HUES64 (cell line): ENCODE data around the gene USP35. TPM values are rescaled to one million over a fixed set of nuclear protein-coding genes. Genes with fewer than 3 reads are reported as not detected.

Source experiments
- H3K27ac ChIP-seq: 2 replicates; pipeline ENCODE4 v1.7.0; 2013; ENCODE audit warnings: low read depth, low read length, inconsistent platforms
- H3K27me3 ChIP-seq: 2 replicates; pipeline ENCODE4 v1.6.1; 2013; ENCODE audit warnings: mild to moderate bottlenecking, low read length; ENCODE audit not compliant: insufficient read depth
- H3K36me3 ChIP-seq: 2 replicates; pipeline ENCODE4 v1.6.1; 2013; ENCODE audit warnings: mild to moderate bottlenecking, low read length; ENCODE audit not compliant: insufficient read depth
- H3K4me1 ChIP-seq: 2 replicates; pipeline ENCODE4 v1.6.1; 2013; ENCODE audit warnings: mild to moderate bottlenecking, low read length, moderate library complexity; ENCODE audit not compliant: insufficient read depth
- H3K4me3 ChIP-seq: 2 replicates; pipeline ENCODE4 v1.5.1; 2013; ENCODE audit warnings: mild to moderate bottlenecking, low read length, moderate library complexity
- H3K9ac ChIP-seq: 2 replicates; pipeline ENCODE4 v1.6.1; 2013; ENCODE audit warnings: mild to moderate bottlenecking, low read depth, low read length
- H3K9me3 ChIP-seq: 2 replicates; pipeline ENCODE4 v1.6.1; 2013; ENCODE audit warnings: low read depth, low read length; ENCODE audit not compliant: insufficient read depth
- WGBS: fragments of 150-250, 120-280 bp; methylation state at CpG from one replicate; pipeline ENCODE4 v1.1.7; 2013; ENCODE audit warnings: missing lambda C conversion rate; 5-methylcytosine and 5-hydroxymethylcytosine counted together
- polyA plus RNA-seq, 2 experiments: library from polyadenylated mRNA; stranded (reverse); fragments of 50-300 nt; gene quantifications; one replicate each; pipeline ENCODE4 v1.2.3, GENCODE V29; 2013

USP35 gene
- 3.5 TPM for polyA plus RNA-seq (2013, experiment 1 of 2)
- polyA plus RNA-seq (2013, experiment 2 of 2), result 4.4 TPM

DNA sequence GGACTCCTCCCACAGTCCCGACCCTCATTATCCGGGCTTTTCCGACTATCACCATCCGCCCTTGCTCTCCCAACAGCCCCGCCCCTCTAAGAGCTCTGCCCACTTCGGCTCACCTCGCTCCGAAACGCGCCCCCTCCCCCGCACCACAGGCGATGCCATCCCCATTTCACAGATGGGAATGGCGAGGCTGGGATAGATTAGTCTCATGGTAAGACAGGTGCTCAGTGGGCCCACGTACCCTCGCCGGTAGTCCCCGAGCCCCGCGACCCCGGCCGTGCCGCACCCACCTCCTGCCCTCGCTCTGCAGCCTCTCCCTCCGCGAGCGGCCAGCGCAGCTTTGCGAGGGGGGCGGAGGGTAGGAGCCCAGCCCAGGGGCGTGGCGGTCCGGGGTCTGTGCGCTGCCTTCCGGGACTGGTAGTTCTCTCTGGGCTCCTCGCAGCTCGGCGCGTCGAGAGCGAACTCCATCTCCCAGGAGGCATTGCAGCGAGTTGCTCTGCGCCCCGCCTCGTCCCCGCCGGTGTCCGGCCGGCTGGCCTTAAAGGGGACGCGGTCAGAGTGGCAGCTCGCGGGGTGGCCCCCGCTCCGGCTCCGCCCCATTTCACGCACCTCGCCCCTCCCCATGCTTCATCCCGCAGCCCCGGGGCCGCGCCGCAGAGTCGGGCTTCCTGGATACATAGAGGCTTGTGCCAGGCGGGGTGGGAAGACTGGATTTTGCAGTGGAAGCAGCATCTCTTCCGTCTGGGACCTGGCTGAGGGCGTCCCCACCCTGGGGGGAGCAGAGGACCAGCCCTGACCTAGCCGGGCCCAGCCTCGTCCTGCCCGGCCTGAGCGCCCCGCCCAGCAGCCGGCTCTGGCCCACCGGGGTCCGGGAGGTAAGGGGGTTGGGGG lies at the start of gene USP35, which contains the start of gene KCTD21:
TSS of gene USP35 (plus strand) at position 634 of the 888 bp plus-strand sequence. CDS start 7,327 bp downstream, outside the sequence.
TSS of gene KCTD21 (minus strand) at position 341 of the 888 bp plus-strand sequence. CDS start 14,072 bp downstream, outside the sequence.
- WGBS, result under 1% methylated on average over 74 of the region's 74 CpGs
- peaks cover 5% of the 10 kb centered on the region; the same call in 1 of the 2 replicates for H3K4me1 ChIP-seq
- H3K27me3 ChIP-seq, result peaks cover 7% of the 10 kb centered on the region; the same call in 1 of the 2 replicates
- peak within 1 kb of the TSS; percentile 72 for H3K4me3 ChIP-seq
- peak within 1 kb of the TSS; percentile 55; the same call in 1 of the 2 replicates for H3K27ac ChIP-seq
- H3K9ac ChIP-seq, result peak within 1 kb of the TSS; percentile 43
- H3K9me3 ChIP-seq, result no peaks in the 10 kb centered on the region
- no peaks in the 10 kb centered on the region for H3K36me3 ChIP-seq

GRCh38 chr11:78139422-78140391 lies 49.0 kb upstream of the USP35 start, which contains the start of gene ALG8:
ALG8 (minus strand) TSS chr11:78139626; CDS start chr11:78139588, 38 bp downstream.
- Histone ChIP-seq H3K9me3 (no peaks in the 10 kb centered on the region), H3K27me3 (no peaks in the 10 kb centered on the region), H3K9ac (peak within 1 kb of the TSS; percentile 95), H3K4me3 (peak within 1 kb of the TSS; percentile 86), H3K4me1 (peaks cover 5% of the 10 kb centered on the region; the same call in 1 of the 2 replicates), H3K36me3 (peaks cover 53% of the 10 kb centered on the region), H3K27ac (peak within 1 kb of the TSS; percentile 80)
- 4% methylated on average over 52 of the region's 52 CpGs for WGBS

DNA sequence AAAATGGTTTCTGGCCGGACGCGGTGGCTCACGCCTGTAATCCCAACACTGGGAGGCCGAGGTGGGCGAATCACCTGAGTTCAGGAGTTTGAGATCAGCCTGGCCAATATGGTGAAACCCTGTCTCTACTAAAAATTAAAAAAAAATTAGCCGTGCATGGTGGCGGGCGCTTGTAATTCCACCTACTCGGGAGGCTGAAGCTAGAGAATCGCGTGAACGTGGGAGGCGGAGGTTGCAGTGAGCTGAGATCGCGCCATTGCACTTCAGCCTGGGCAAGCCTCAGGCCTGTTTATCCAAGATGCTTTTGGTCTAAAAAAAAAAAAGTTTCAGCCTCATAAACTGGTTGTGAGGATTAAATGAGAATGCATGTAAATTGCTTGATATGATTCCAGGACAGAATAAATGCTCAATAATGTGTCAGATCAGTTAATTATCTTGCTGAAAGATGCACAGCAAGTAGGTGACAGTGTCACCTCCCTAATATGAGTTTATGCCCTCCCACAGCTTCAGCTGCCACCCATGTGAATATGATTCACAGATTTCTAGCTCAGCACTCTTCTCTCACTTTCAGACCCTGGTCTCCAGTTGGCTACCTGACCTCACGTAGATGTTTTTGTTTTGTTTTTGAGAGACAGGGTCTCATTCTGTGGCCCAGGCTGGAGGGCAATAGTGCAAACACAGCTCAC lies 48.2 kb upstream of the USP35 start:
- peaks cover 5% of the 10 kb centered on the region; the same call in 1 of the 2 replicates for H3K4me1 ChIP-seq
- H3K9me3 ChIP-seq, result no peaks in the 10 kb centered on the region
- peaks cover 45% of the 10 kb centered on the region for H3K36me3 ChIP-seq
- no peaks in the 10 kb centered on the region for H3K27me3 ChIP-seq
- H3K9ac ChIP-seq, result peak overlapping the region; percentile 95
- H3K4me3 ChIP-seq, result peak overlapping the region; percentile 86
- 61% methylated on average over 17 of the region's 17 CpGs for WGBS
- no peak overlapping the region for H3K27ac ChIP-seq

DNA sequence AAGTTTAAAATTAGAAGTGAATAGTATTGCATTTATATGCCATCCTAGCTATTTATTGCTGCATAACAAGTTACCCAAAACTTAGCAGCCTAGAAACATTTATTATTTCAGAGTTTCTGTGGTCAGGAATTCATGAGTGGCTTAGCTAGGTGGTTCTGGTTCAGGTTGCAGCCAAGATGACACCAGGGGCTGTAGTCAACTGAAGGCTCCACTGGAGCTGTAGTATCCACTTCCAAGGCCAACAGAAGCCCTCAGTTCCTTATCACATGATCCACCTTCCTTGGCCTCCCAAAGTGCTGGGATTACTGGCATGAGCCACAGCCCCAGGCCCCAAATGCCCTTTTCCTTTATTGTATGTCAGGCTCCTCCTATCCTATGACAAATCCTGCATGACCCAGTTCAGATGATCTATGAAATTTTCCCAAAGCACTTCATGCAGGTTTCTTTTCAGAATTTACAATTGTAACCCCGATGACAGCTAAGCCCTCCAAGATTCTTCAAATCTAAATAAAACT lies 43.2 kb upstream of the USP35 start:
- Histone ChIP-seq H3K27me3 (no peaks in the 10 kb centered on the region), H3K27ac (no peak overlapping the region), H3K36me3 (peaks cover 24% of the 10 kb centered on the region), H3K4me3 (no peak overlapping the region), H3K4me1 (no peaks in the 10 kb centered on the region), H3K9ac (no peak overlapping the region), H3K9me3 (no peaks in the 10 kb centered on the region)
- WGBS, result 87% methylated on average over 1 of the region's 1 CpG

DNA sequence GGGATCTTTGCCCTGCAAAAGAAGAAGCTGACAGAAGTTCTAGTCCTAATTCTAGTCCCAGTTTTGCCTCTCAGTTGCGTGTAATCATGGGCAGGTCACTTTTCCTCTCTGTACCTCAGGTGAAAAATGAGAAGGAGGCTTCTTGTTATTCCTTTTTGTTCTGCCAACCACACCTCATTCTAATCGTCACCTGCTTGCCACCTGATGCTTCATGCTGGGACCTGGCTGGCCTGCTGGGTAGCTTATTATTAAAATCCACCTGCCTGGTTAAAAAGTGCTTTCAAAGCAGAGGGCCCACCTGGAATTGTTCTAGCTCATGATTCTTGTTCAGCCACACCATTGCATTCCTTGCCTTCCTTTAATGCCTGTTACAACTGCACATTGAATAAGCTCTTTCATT lies 40.9 kb upstream of the USP35 start:
- 90% methylated on average over 2 of the region's 2 CpGs for WGBS
- H3K4me3 ChIP-seq, result no peak overlapping the region

GRCh38 chr11:78149646-78150045 lies 39.1 kb upstream of the USP35 start:
- Histone ChIP-seq H3K4me3 (no peak overlapping the region), H3K27me3 (no peaks in the 10 kb centered on the region), H3K9me3 (no peaks in the 10 kb centered on the region), H3K36me3 (peaks cover 4% of the 10 kb centered on the region; the same call in 1 of the 2 replicates), H3K27ac (no peak overlapping the region), H3K4me1 (no peaks in the 10 kb centered on the region), H3K9ac (no peak overlapping the region)
- WGBS, result 100% methylated on average over 1 of the region's 1 CpG

More for the DNA sequence above, 40.9 kb upstream of the USP35 start:
- Histone ChIP-seq H3K9me3 (no peaks in the 10 kb centered on the region), H3K36me3 (peaks cover 15% of the 10 kb centered on the region), H3K27me3 (no peaks in the 10 kb centered on the region), H3K27ac (no peak overlapping the region), H3K4me1 (no peaks in the 10 kb centered on the region), H3K9ac (no peak overlapping the region)

DNA sequence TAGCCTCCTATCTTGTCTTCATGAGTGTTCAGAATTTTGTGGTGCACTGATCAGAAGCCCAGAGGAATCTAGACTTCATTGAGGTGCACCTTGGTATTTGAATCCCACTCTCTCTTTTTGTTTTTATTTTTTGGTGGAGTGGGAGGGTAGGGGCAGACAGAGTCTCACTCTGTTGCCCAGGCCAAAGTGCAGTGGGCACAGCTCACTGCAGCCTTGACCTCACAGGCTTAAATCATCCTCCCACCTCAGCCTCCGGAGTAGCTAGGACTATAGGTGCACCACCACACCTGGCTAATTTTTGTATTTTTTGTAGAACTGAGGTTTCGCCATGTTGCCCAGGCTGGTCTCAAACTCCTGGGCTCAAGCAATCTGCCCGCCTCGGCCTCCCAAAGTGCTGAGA lies 38.4 kb upstream of the USP35 start:
- no peak overlapping the region for H3K27ac ChIP-seq
- no peaks in the 10 kb centered on the region for H3K4me1 ChIP-seq
- no peak overlapping the region for H3K9ac ChIP-seq
- H3K27me3 ChIP-seq, result no peaks in the 10 kb centered on the region
- H3K4me3 ChIP-seq, result no peak overlapping the region
- WGBS, result 96% methylated on average over 4 of the region's 4 CpGs
- H3K9me3 ChIP-seq, result no peaks in the 10 kb centered on the region
- peaks cover 4% of the 10 kb centered on the region; the same call in 1 of the 2 replicates for H3K36me3 ChIP-seq

DNA sequence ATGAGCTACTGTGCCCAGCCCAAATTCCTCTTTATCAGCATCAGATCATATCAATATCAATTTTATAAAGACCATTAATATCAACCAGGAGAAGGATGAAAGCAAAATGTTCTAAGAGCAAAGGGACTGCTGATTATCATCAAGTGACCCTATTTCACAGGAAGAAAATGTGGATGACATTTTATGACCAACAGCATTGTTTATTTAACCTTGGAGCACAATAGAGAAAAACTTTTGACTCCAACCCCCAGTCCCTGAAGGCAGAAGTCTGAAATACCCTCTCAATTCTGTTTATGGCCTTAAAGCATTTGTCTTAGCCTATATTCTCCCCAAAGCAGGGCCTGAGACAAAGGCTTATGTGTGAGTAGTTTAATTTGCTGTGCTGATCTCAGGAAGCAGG lies 38.0 kb upstream of the USP35 start:
- H3K4me1 ChIP-seq, result no peaks in the 10 kb centered on the region
- no peaks in the 10 kb centered on the region for H3K9me3 ChIP-seq

DNA sequence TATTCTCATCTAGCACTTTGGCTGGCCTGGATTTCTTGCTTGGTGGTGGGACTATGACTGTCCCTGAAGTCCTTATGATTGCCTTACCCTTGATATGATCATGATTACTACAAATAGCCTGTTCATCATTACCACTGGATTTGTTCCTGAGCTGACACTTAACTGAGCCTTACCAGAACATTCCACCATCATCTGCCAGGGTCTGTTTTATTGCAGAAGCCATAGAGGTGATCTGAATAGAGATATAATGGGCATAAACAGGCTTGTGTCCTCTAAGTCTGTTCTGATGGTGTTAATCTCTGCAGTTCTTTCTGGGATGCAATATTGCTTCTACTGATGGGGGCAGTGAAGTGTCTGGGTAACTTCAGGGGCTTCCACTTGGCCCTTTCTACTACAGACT lies 36.9 kb upstream of the USP35 start:
- Histone ChIP-seq H3K4me3 (no peak overlapping the region), H3K27ac (no peak overlapping the region), H3K36me3 (peaks cover 4% of the 10 kb centered on the region; the same call in 1 of the 2 replicates), H3K27me3 (no peaks in the 10 kb centered on the region), H3K9me3 (no peaks in the 10 kb centered on the region), H3K4me1 (no peaks in the 10 kb centered on the region; the same call in 1 of the 2 replicates), H3K9ac (no peak overlapping the region)

More for the DNA sequence above, 38.0 kb upstream of the USP35 start:
- H3K27me3 ChIP-seq, result no peaks in the 10 kb centered on the region
- H3K36me3 ChIP-seq, result peaks cover 4% of the 10 kb centered on the region; the same call in 1 of the 2 replicates
- H3K27ac ChIP-seq, result no peak overlapping the region
- no peak overlapping the region for H3K4me3 ChIP-seq
- H3K9ac ChIP-seq, result no peak overlapping the region
